SH-SY5Y (cell line): ENCODE data around the gene SPIN1.

Source experiments
- GATA2 ChIP-seq: IDR thresholded peaks from 2 replicates; pipeline ENCODE4 v1.6.1; 2011; ENCODE audit warnings: mild to moderate bottlenecking, low read depth, low read length
- GATA3 ChIP-seq: IDR thresholded peaks from 2 replicates; pipeline ENCODE4 v1.6.1; 2011; ENCODE audit warnings: low read depth, mild to moderate bottlenecking, low read length, moderate library complexity

GRCh38 chr9:88378317-88378716 lies 9.9 kb upstream of the SPIN1 start:
- no peak for TF ChIP-seq GATA2
- TF ChIP-seq GATA3: no peak
